Mesenchymal stem cell (in vitro differentiated cells and primary cell): ENCODE results near the gene CRIP3.

Experiments
- DNase-seq: peaks from one replicate; pipeline ENCODE4 v3.0.0-alpha.2; 2013
- H2AFZ ChIP-seq: one replicate; pipeline ENCODE4 v1.6.1; 2013; ENCODE audit warnings: low read depth, mild to moderate bottlenecking, control low read depth, inconsistent platforms, low read length, moderate library complexity
- H2AK5ac ChIP-seq: 2 replicates; pipeline ENCODE4 v1.6.1; 2013; ENCODE audit warnings: low read length, moderate library complexity, mild to moderate bottlenecking, inconsistent platforms; ENCODE audit not compliant: severe bottlenecking
- H2BK120ac ChIP-seq: one replicate; pipeline ENCODE4 v1.6.1; 2013; ENCODE audit warnings: low read depth, mild to moderate bottlenecking, inconsistent platforms, low read length, moderate library complexity
- H2BK12ac ChIP-seq, 2 experiments: one replicate each; pipeline ENCODE4 v1.6.1; 2013; ENCODE audit warnings: inconsistent platforms in 2 of 2, low read length in 2 of 2, mild to moderate bottlenecking in 2 of 2, moderate library complexity in 2 of 2, control low read depth in 1 of 2
- H2BK15ac ChIP-seq: one replicate; pipeline ENCODE4 v1.6.1; 2013; ENCODE audit warnings: mild to moderate bottlenecking, low read depth, inconsistent platforms; ENCODE audit not compliant: poor library complexity, severe bottlenecking
- H2BK5ac ChIP-seq: 2 replicates; pipeline ENCODE4 v1.6.1; 2013; ENCODE audit warnings: low read depth, mild to moderate bottlenecking, low read length, control low read depth, inconsistent platforms; ENCODE audit not compliant: poor library complexity, severe bottlenecking
- H3K14ac ChIP-seq, 2 experiments: one replicate each; pipeline ENCODE4 v1.6.1; 2013; ENCODE audit warnings: inconsistent platforms in 2 of 2, low read length in 2 of 2, control low read depth in 1 of 2, mild to moderate bottlenecking in 1 of 2, moderate library complexity in 1 of 2
- H3K18ac ChIP-seq, 2 experiments: one replicate each; pipeline ENCODE4 v1.6.1; 2013; ENCODE audit warnings: inconsistent platforms in 2 of 2, low read length in 2 of 2, control low read depth in 1 of 2, low read depth in 1 of 2, mild to moderate bottlenecking in 1 of 2
- H3K23ac ChIP-seq, 2 experiments: one replicate each; pipeline ENCODE4 v1.6.1; 2013; ENCODE audit warnings: inconsistent platforms in 2 of 2, low read length in 2 of 2, mild to moderate bottlenecking in 2 of 2, moderate library complexity in 2 of 2, control low read depth in 1 of 2
- H3K27ac ChIP-seq: 2 replicates; pipeline ENCODE4 v1.5.1; 2013; ENCODE audit warnings: mild to moderate bottlenecking, moderate library complexity, low read length, control low read depth, inconsistent platforms; ENCODE audit not compliant: poor library complexity, severe bottlenecking
- H3K27me3 ChIP-seq, 2 experiments: 2 replicates each; pipeline versions ENCODE4 v1.6.1 to v1.7.0; 2013; ENCODE audit warnings: low read length in 2 of 2, mild to moderate bottlenecking in 2 of 2, moderate library complexity in 2 of 2, control low read depth in 1 of 2, inconsistent platforms in 1 of 2; ENCODE audit not compliant: control insufficient read depth in 1 of 2, insufficient read depth in 1 of 2
- H3K36me3 ChIP-seq, 2 experiments: 2 replicates each; pipeline versions ENCODE4 v1.6.1 to v1.7.0; 2013; ENCODE audit warnings: low read length in 2 of 2, control low read depth in 1 of 2, inconsistent platforms in 1 of 2, low read depth in 1 of 2, mild to moderate bottlenecking in 1 of 2; ENCODE audit not compliant: insufficient read depth in 2 of 2, control insufficient read depth in 1 of 2
- H3K4ac ChIP-seq, 2 experiments: one replicate each; pipeline ENCODE4 v1.6.1; 2013; ENCODE audit warnings: inconsistent platforms in 2 of 2, low read length in 2 of 2, mild to moderate bottlenecking in 2 of 2, moderate library complexity in 2 of 2, control low read depth in 1 of 2, low read depth in 1 of 2
- H3K4me1 ChIP-seq: 2 replicates; pipeline ENCODE4 v1.6.1; 2013; ENCODE audit warnings: low read depth, low read length, control low read depth; ENCODE audit not compliant: control insufficient read depth, insufficient read depth
- H3K4me2 ChIP-seq: 2 replicates; pipeline ENCODE4 v1.6.1; 2013; ENCODE audit warnings: low read length, mild to moderate bottlenecking, inconsistent platforms; ENCODE audit not compliant: poor library complexity, severe bottlenecking
- H3K4me3 ChIP-seq, 2 experiments: 2 replicates each; pipeline versions ENCODE4 v1.5.1 to v1.7.0; 2013; ENCODE audit warnings: low read length in 2 of 2, mild to moderate bottlenecking in 2 of 2, control low read depth in 1 of 2, low read depth in 1 of 2; ENCODE audit not compliant: insufficient read depth in 1 of 2
- H3K79me1 ChIP-seq: replicated peaks from 2 replicates; pipeline ENCODE4 v1.6.1; 2013; ENCODE audit warnings: mild to moderate bottlenecking, control low read depth, low read length, inconsistent platforms; ENCODE audit not compliant: poor library complexity, severe bottlenecking
- H3K9ac ChIP-seq: 2 replicates; pipeline ENCODE4 v1.7.0; 2013; ENCODE audit warnings: mild to moderate bottlenecking, low read length, moderate library complexity
- H3K9me3 ChIP-seq: 2 replicates; pipeline ENCODE4 v1.7.0; 2013; ENCODE audit warnings: mild to moderate bottlenecking, low read length; ENCODE audit not compliant: control insufficient read depth
- H4K8ac ChIP-seq: one replicate; pipeline ENCODE4 v1.6.1; 2013; ENCODE audit warnings: inconsistent platforms, mild to moderate bottlenecking, low read length, moderate library complexity
- H4K91ac ChIP-seq: one replicate; pipeline ENCODE4 v1.6.1; 2013; ENCODE audit warnings: mild to moderate bottlenecking, low read length, inconsistent platforms
- WGBS: methylation state at CpG from one replicate; pipeline ENCODE4 v1.1.7; 2013; ENCODE audit warnings: mixed read lengths; 5-methylcytosine and 5-hydroxymethylcytosine counted together

The CRIP3 gene

DNA sequence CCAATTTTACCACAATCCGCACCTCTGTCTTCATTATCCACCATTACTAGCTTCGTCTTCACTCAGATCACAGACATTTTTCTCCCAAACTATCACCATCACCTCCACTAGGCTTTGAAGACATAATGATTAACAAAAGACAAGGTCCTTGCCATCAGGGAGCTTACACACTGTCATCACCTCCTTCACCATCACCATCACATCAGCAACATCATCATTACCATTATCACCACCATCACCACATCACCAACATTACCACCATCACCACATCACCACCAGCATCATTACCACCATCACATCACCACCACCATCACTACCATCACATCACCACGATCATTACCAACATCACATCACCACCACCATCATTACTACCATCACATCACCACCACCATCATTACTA, 14.9 kb downstream of the CRIP3 start:
- no peak overlapping the region for H4K91ac ChIP-seq
- H3K9me3 ChIP-seq: no peaks in the 10 kb centered on the region
- H3K79me1 ChIP-seq: no peaks in the 10 kb centered on the region
- peaks cover 26 to 32% of the 10 kb centered on the region in 2 experiments for H3K27me3 ChIP-seq
- WGBS: 76% methylated on average over 3 of the region's 3 CpGs
- no peak for DNase-seq
- H2BK5ac ChIP-seq: no peak overlapping the region
- H2BK120ac ChIP-seq: no peak overlapping the region
- no peak overlapping the region for H2AK5ac ChIP-seq
- no peak overlapping the region for H3K4ac ChIP-seq
- H2AFZ ChIP-seq: no peak overlapping the region
- H3K4me2 ChIP-seq: no peak overlapping the region
- H3K9ac ChIP-seq: no peak overlapping the region
- H4K8ac ChIP-seq: no peak overlapping the region
- no peak overlapping the region for H3K18ac ChIP-seq
- H2BK12ac ChIP-seq: no peak overlapping the region
- H3K14ac ChIP-seq: no peak overlapping the region
- H3K36me3 ChIP-seq: no peaks in the 10 kb centered on the region
- H2BK15ac ChIP-seq: no peak overlapping the region
- H3K4me1 ChIP-seq: no peaks in the 10 kb centered on the region
- no peak overlapping the region for H3K23ac ChIP-seq
- H3K4me3 ChIP-seq: no peak overlapping the region
- no peak overlapping the region for H3K27ac ChIP-seq

- H3K4me3 ChIP-seq: no peak overlapping the region
- H3K23ac ChIP-seq: no peak overlapping the region
- no peaks in the 10 kb centered on the region for H3K79me1 ChIP-seq
- H3K18ac ChIP-seq: no peak overlapping the region
- H3K27me3 ChIP-seq: peaks cover 17 to 29% of the 10 kb centered on the region in 2 experiments
- no peak overlapping the region for H2AK5ac ChIP-seq
- no peak overlapping the region for H4K91ac ChIP-seq
- H3K27ac ChIP-seq: no peak overlapping the region
- H3K36me3 ChIP-seq: no peaks in the 10 kb centered on the region
- no peak overlapping the region for H4K8ac ChIP-seq
- no peak overlapping the region for H3K9ac ChIP-seq
- no peak overlapping the region for H2BK15ac ChIP-seq
- no peaks in the 10 kb centered on the region for H3K4me1 ChIP-seq
- H2BK12ac ChIP-seq: no peak overlapping the region
- no peaks in the 10 kb centered on the region for H3K9me3 ChIP-seq
- no peak overlapping the region for H3K4me2 ChIP-seq
- no peak for DNase-seq
- no peak overlapping the region for H3K4ac ChIP-seq
- H2BK5ac ChIP-seq: no peak overlapping the region
- WGBS: 84% methylated on average over 5 of the region's 5 CpGs
- H2BK120ac ChIP-seq: no peak overlapping the region
- H2AFZ ChIP-seq: no peak overlapping the region
- H3K14ac ChIP-seq: no peak overlapping the region
Measured at GRCh38 chr6:43292763-43293318, 15.8 kb downstream of the CRIP3 start.

- no peaks in the 10 kb centered on the region for H3K9me3 ChIP-seq
- no peak overlapping the region for H2AK5ac ChIP-seq
- WGBS: 97% methylated on average over 4 of the region's 6 CpGs
Measured at GRCh38 chr6:43292341-43292740, 16.3 kb downstream of the CRIP3 start.

GRCh38 chr6:43291708-43292107, 16.9 kb downstream of the CRIP3 start:
- H3K79me1 ChIP-seq: no peaks in the 10 kb centered on the region
- no peak overlapping the region for H3K18ac ChIP-seq
- no peak overlapping the region for H4K8ac ChIP-seq
- no peaks in the 10 kb centered on the region for H3K4me1 ChIP-seq
- H2BK120ac ChIP-seq: no peak overlapping the region
- no peak overlapping the region for H3K9ac ChIP-seq
- peaks cover 13 to 25% of the 10 kb centered on the region in 2 experiments for H3K27me3 ChIP-seq
- H2AFZ ChIP-seq: no peak overlapping the region
- no peak overlapping the region for H3K14ac ChIP-seq
- H2BK12ac ChIP-seq: no peak overlapping the region
- no peak overlapping the region for H3K23ac ChIP-seq
- no peak overlapping the region for H3K4me2 ChIP-seq
- H2AK5ac ChIP-seq: no peak overlapping the region
- WGBS: no CpG with 5 or more reads among the region's 2 CpGs
- H3K27ac ChIP-seq: no peak overlapping the region
- no peak for DNase-seq
- no peak overlapping the region for H3K4ac ChIP-seq
- H3K9me3 ChIP-seq: no peaks in the 10 kb centered on the region
- H3K36me3 ChIP-seq: no peaks in the 10 kb centered on the region
- no peak overlapping the region for H2BK15ac ChIP-seq
- no peak overlapping the region for H4K91ac ChIP-seq
- H3K4me3 ChIP-seq: no peak overlapping the region
- no peak overlapping the region for H2BK5ac ChIP-seq

More at GRCh38 chr6:43292341-43292740, 16.3 kb downstream of the CRIP3 start:
- H3K4ac ChIP-seq: no peak overlapping the region
- no peak overlapping the region for H3K18ac ChIP-seq
- peaks cover 13 to 24% of the 10 kb centered on the region in 2 experiments for H3K27me3 ChIP-seq
- H3K4me3 ChIP-seq: no peak overlapping the region
- H3K14ac ChIP-seq: no peak overlapping the region
- no peak overlapping the region for H3K27ac ChIP-seq
- H2AFZ ChIP-seq: no peak overlapping the region
- H3K79me1 ChIP-seq: no peaks in the 10 kb centered on the region
- no peaks in the 10 kb centered on the region for H3K4me1 ChIP-seq
- H2BK5ac ChIP-seq: no peak overlapping the region
- H3K9ac ChIP-seq: no peak overlapping the region
- H2BK120ac ChIP-seq: no peak overlapping the region
- no peak overlapping the region for H3K4me2 ChIP-seq
- H4K8ac ChIP-seq: no peak overlapping the region
- no peak overlapping the region for H3K23ac ChIP-seq
- H2BK15ac ChIP-seq: no peak overlapping the region
- H3K36me3 ChIP-seq: no peaks in the 10 kb centered on the region
- no peak overlapping the region for H2BK12ac ChIP-seq
- no peak for DNase-seq
- H4K91ac ChIP-seq: no peak overlapping the region
